Sigmoid colon (tissue), 3 donors: ENCODE results near the gene KCNQ2.

Experiments
- CTCF ChIP-seq, 4 experiments: fragments of 450-650 bp in 3 of 4; fragments of 200-600 bp in 1 of 4; IDR thresholded peaks; one replicate each; pipeline ENCODE4 v1.5.1; 2016 to 2019; ENCODE audit warnings: antibody characterized with exemption in 4 of 4, mild to moderate bottlenecking in 3 of 4, moderate library complexity in 2 of 4
- POLR2A ChIP-seq, 2 donors: fragments of 450-650 bp; IDR thresholded peaks; one replicate each; pipeline ENCODE4 v1.6.1; 2016; ENCODE audit warnings: antibody characterized with exemption in 2 of 2, mild to moderate bottlenecking in 2 of 2, moderate library complexity in 2 of 2

GRCh38 chr20:63413963-63414684, 58.3 kb downstream of the KCNQ2 start:
- TF ChIP-seq POLR2A (IDR thresholded peaks at IDR 0.05) (no peak), CTCF (IDR thresholded peaks at IDR 0.05) (no peak)
